IPS-NIHi11 (cell line): ENCODE results near the gene SMCO4.
"Not testable (repeated sequence)": the region's sequence is repeated elsewhere in the genome, so short reads cannot be mapped to it uniquely, and the experiment has no call there.

Experiments used
- DNase-seq: peaks from one replicate; pipeline ENCODE4 v3.0.0; 2012; ENCODE audit warnings: mixed read lengths, low spot score

The SMCO4 gene

DNA sequence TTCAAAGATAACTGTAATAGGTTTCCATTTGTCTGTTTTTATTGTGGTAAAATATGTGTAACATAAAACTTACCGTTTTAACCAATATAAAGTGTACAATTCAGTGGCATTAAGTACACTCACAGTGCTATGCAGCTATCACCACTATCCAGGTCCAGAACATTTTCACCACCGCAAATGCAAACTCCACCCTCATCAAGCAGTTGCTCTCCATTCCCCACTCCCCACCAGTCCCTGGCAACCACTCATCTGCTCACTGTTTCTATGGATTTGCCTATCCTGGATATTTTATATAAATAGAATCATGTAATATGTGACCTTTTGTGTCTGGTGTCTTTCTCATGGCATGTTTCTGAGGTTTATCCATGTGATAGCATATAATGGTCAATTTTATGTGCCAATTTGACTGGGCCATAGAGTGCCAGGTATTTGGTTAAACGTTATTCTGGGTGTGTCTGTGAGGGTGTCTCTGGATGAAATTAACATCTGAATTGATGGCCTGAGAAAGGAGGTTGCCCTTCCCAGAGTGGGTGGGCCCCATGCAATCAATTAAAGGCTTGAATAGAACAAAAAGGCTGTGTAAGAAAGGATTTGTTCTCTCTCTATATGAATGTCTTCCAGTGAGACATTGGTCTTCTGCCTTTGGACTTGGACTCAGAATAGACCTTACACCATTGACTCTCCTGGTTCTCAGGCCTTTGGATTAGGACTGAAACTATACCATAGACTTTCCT is 17.2 kb upstream of the SMCO4 start:
- no peak for DNase-seq

- no peak for DNase-seq
Observed at GRCh38 chr11:93559681-93560080, 16.5 kb upstream of the SMCO4 start.

DNA sequence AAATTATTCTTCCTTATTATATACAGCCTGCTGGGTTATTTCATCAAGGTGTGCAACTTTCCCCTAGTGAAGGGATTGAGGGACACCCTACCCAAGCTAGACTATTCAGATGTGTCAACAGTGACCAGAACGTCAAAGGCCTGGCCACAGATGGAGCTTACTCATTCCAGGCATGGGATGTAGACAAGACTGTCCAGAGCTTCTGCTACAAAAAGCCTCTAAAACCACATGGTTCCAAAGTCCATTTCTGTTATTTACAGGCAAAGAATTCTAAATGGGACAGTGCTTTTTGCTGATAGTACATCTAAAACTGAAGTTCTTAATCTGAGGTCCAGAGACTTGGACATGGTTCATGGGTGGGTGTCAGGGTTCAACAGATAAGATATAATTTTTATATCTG is 9.7 kb upstream of the SMCO4 start:
- DNase-seq: no peak

DNA sequence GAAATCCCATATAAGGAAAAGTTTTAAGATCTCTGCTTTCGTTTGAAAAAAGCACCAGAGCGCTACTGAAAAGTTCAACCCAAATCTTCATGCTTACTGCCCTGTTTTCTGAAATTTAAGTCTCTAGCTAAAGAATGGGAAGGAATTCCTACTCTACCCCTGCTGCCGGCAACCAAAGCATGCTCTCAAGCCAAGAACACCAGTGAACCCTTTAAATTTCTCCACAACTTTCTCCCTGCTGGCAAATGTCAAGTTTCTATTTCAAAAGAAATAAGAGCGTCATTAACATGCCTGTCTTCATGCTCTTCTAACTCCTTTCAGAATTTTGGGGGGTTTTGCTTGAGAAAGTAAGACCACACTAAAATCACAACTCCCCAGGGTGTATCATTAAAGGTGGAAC is 6.8 kb upstream of the SMCO4 start:
- no peak for DNase-seq

- no peak for DNase-seq
Observed at GRCh38 chr11:93548679-93549319, 5.6 kb upstream of the SMCO4 start.

- no peak for DNase-seq
Observed at GRCh38 chr11:93547773-93548172, 4.6 kb upstream of the SMCO4 start.

DNA sequence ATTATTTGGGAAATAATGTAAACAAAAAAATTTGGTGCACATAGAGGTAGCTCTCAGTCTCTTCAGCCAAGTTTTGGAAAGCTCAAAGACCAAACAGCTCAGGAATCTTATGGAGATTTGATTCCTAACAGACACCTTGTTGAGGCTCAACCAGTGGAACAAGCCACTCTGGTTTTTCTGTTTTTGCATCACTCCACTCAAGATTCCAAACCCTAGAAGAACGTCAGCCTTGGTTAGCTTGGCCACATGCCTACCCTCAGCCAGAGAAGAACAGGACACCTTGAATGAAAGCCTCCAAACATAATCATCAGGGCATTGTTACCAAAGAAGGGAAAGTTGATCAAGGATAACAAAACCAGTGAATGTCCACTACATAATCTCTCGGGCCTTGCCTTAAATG is 3.8 kb upstream of the SMCO4 start:
- DNase-seq: no peak

DNA sequence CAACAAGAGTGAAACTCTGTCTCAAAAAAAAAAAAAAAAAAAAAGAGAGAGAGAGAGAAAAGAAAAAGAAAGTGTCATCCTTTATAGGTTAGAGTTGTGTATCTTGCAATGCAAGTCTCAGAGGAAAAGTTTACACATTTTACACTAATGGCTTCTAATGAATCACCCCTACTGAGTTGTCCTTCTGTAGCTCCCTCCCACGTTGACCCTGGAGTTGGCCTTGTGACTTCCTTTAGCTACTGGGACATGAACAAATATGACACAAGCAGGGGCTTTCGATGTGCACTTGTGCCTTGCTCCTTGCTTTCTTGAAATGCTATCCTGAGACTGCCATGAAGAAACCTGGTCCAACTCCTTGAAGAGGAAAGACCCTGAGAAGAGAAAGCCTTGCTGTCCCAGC is 2.4 kb upstream of the SMCO4 start:
- DNase-seq: no peak

- DNase-seq: peak; percentile 71
Observed at GRCh38 chr11:93542811-93543229, 371 bp downstream of the SMCO4 start.

- peak; percentile 72 for DNase-seq
Observed at GRCh38 chr11:93541884-93542810, 1.0 kb downstream of the SMCO4 start.

GRCh38 chr11:93540896-93541553 is 2.2 kb downstream of the SMCO4 start:
- DNase-seq: no peak

- DNase-seq: no peak
Observed at GRCh38 chr11:93540337-93540736, 2.9 kb downstream of the SMCO4 start.

DNA sequence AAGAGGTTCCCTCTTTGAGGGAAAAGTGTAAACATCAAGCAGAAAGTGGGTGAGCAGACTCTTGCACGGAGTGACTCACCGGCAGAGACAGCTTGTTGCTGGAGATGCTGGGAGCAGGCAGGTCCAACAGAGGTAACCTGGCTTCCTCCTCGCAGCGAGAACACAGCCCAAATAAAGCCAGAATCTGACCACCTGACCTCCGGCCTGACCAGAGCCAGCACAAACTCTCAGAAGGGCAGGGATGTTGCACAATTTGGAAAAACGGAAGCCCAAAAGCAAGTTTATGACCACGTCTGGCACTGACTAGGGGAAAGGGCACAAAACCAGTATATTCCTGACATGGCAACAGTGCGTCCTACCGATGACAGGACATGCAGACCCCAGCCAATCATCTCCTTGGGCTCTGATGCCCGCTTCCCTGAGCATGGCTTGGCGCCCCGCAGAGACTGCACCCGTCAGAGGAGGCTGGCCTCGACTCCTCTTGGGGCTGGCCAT is 5.4 kb downstream of the SMCO4 start:
- no peak for DNase-seq

DNA sequence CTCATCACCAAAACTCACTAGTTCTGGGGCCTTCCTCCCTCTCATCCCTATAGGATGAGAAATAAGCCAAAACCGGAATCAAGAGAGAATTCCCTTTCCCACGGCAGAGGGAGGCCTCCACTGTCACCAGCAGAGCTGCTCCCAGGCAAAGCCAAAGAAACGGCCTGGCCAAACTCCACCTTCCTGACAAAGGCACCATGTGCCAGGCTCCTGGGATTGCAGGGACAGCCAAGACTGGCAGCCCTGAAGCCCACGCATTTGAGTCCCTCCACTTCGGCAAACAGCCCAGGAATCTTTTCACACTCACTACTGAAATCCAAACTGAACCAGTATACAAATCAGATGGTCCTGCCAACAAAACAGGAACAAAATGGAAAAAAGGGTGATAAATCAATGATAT is 6.1 kb downstream of the SMCO4 start:
- DNase-seq: no peak

DNA sequence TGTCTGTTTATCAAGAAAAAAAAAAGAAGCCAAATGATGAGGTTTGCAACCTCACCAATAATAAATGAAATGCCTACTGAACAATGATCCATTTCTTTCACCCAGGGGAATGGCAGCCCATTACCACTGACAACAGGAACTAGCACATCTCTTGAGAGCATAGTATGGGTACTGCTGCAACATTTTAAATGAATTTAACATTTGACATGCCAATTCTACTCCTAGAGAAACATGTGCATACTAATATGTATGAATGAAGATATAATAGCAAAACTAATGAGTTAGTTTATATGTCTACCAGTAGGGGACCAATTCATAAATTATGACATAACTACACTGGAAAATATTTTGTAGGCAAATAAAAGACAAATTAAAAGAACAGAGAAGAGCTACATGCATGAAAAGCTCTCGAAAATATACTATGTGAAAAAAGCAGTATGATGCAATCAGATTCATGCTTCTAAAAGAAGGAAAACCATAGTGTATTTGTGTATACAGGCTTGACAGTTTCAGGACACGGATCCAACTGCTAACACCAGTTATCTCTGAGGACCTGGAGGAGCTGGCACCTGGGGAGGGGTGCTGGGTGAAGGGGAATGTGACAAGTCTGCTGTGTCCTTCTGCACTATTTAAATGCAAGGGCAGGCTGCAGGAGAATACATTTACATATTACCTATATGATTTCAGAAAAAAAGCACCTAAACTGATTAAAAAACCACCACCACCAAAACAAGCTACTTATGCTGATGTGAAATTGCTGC is 6.9 kb downstream of the SMCO4 start:
- no peak for DNase-seq

- not testable (repeated sequence) for DNase-seq
Observed at GRCh38 chr11:93535578-93535977, 7.6 kb downstream of the SMCO4 start.

DNA sequence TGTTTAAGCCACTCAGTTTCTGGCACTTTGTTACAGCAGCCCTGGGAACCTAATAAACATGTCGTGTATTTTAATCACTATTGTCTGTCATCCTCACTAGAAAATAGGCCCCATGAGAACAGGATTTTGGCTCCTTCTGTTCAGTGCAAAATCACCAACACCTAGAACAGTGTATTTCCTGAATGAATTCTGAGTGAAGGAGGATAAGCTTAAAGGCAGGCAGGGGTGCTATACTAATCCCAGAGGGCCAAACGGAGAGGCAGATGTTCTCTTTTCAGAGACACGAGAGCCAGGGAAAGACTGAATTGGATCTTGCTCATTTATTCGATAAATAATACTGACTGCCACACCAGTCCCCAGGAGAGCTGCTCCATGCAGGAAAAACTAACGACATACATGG is 10.4 kb downstream of the SMCO4 start:
- DNase-seq: no peak

GRCh38 chr11:93532281-93532789 is 10.9 kb downstream of the SMCO4 start:
- no peak for DNase-seq

DNA sequence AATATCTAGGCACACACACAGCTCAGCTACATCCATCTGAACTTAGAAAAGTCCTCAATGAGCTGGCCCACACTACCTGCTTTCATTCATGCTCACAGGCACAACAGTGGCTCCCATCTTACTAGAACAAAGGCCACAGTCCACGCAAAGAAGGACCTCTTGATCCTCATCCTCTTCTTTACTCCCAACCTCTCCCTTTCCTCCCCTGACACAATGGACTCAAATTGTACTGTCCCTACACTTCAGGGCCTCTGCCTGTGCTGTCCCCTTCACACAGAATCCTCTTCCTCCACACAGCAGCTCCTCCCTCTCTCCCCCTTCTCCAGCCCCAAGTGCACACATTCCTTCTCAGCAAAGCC is 12.7 kb downstream of the SMCO4 start:
- DNase-seq: no peak

GRCh38 chr11:93529707-93530467 is 13.3 kb downstream of the SMCO4 start:
- DNase-seq: no peak
